ENCODE data around the gene TIE1.
A peak's percentile ranks its signal among the peaks of the same experiment; 100 is the strongest.

TIE1 gene

GRCh38 chr1:43273708-43274107, 27.1 kb upstream of the TIE1 start:
- H3K4me3 ChIP-seq (ENCODE audit: low read depth in 1 of 2, low read length in 2 of 2): no peak overlapping the region
- H3K27me3 ChIP-seq (ENCODE audit: control insufficient read depth in 1 of 2, insufficient read depth in 2 of 2, low read length in 2 of 2): no peaks in the 10 kb centered on the region
- H3K9ac ChIP-seq (ENCODE audit: low read depth in 1 of 2, low read length in 2 of 2): no peak overlapping the region
- no peak overlapping the region for H3K27ac ChIP-seq (ENCODE audit: low read depth, low read length)
- no peaks in the 10 kb centered on the region for H3K9me3 ChIP-seq (ENCODE audit: control insufficient read depth in 1 of 2, low read length in 2 of 2)
- H3K36me3 ChIP-seq (ENCODE audit: control insufficient read depth in 1 of 2, insufficient read depth in 2 of 2, low read length in 2 of 2): no peaks in the 10 kb centered on the region
- H3K4me1 ChIP-seq (ENCODE audit: control insufficient read depth in 1 of 2, insufficient read depth in 2 of 2, low read length in 2 of 2): peaks cover 41 to 46% of the 10 kb centered on the region in 2 donors

- no peak overlapping the region for H3K27ac ChIP-seq (ENCODE audit: low read depth, low read length)
- no peaks in the 10 kb centered on the region for H3K9me3 ChIP-seq (ENCODE audit: control insufficient read depth in 1 of 2, low read length in 2 of 2)
- H3K27me3 ChIP-seq (ENCODE audit: control insufficient read depth in 1 of 2, insufficient read depth in 2 of 2, low read length in 2 of 2): no peaks in the 10 kb centered on the region
- H3K4me3 ChIP-seq (ENCODE audit: low read depth in 1 of 2, low read length in 2 of 2): peak overlapping the region in 1 of 2 donors; percentile 15
- no peaks in the 10 kb centered on the region for H3K36me3 ChIP-seq (ENCODE audit: control insufficient read depth in 1 of 2, insufficient read depth in 2 of 2, low read length in 2 of 2)
- peaks cover 44 to 45% of the 10 kb centered on the region in 2 donors for H3K4me1 ChIP-seq (ENCODE audit: control insufficient read depth in 1 of 2, insufficient read depth in 2 of 2, low read length in 2 of 2)
- H3K9ac ChIP-seq (ENCODE audit: low read depth in 1 of 2, low read length in 2 of 2): no peak overlapping the region
Measured at GRCh38 chr1:43274125-43274803, 26.5 kb upstream of the TIE1 start.

DNA sequence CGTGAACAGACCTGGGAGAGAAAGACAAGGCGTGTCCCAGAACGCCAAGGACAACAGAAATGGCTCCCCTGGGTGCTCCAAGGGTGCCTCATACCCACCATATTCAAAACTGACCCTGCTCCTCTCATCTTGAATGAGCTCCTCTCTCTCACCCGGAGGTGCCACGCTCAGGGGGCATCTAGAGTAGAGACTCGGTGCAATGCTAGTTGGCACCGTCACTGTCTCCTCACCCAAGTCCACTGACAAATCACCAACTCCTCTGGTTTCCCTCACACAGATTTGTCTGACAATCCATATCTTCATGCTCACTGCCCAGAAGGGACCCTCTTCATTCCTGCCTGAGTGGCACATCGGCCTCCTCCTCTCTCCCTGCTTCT, 26.0 kb upstream of the TIE1 start:
- Histone ChIP-seq H3K9me3 (ENCODE audit: control insufficient read depth in 1 of 2, low read length in 2 of 2) (no peaks in the 10 kb centered on the region), H3K4me1 (ENCODE audit: control insufficient read depth in 1 of 2, insufficient read depth in 2 of 2, low read length in 2 of 2) (peaks cover 44 to 45% of the 10 kb centered on the region in 2 donors), H3K9ac (ENCODE audit: low read depth in 1 of 2, low read length in 2 of 2) (no peak overlapping the region), H3K27ac (ENCODE audit: low read depth, low read length) (no peak overlapping the region), H3K36me3 (ENCODE audit: control insufficient read depth in 1 of 2, insufficient read depth in 2 of 2, low read length in 2 of 2) (no peaks in the 10 kb centered on the region), H3K27me3 (ENCODE audit: control insufficient read depth in 1 of 2, insufficient read depth in 2 of 2, low read length in 2 of 2) (no peaks in the 10 kb centered on the region), H3K4me3 (ENCODE audit: low read depth in 1 of 2, low read length in 2 of 2) (peak overlapping the region in 1 of 2 donors; percentile 15)

- Histone ChIP-seq H3K27me3 (ENCODE audit: control insufficient read depth in 1 of 2, insufficient read depth in 2 of 2, low read length in 2 of 2) (no peaks in the 10 kb centered on the region), H3K27ac (ENCODE audit: low read depth, low read length) (no peak overlapping the region), H3K9ac (ENCODE audit: low read depth in 1 of 2, low read length in 2 of 2) (no peak overlapping the region)
Measured at GRCh38 chr1:43275826-43276620, 24.8 kb upstream of the TIE1 start.

DNA sequence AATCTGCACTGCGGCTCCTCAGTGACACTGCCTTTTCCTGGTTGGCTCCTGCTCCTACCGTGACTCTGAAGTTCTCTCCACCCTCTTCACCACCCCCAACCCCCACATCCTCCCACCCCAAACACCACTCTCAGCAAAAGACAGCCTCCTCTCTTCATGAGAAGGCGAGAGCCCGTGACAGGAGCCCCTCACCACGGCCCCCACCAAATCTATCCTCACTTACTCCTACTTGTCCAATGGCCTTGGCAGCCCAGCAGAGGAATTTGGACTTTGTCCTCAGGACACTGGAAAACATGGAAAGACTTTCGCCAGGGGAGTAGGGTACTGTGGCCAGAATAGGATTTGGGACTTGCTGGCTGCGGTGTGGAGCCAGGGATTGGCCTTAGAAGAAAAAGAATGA, 24.1 kb upstream of the TIE1 start:
- Histone ChIP-seq H3K9ac (ENCODE audit: low read depth in 1 of 2, low read length in 2 of 2) (no peak overlapping the region), H3K27ac (ENCODE audit: low read depth, low read length) (no peak overlapping the region), H3K27me3 (ENCODE audit: control insufficient read depth in 1 of 2, insufficient read depth in 2 of 2, low read length in 2 of 2) (no peaks in the 10 kb centered on the region), H3K4me3 (ENCODE audit: low read depth in 1 of 2, low read length in 2 of 2) (no peak overlapping the region), H3K9me3 (ENCODE audit: control insufficient read depth in 1 of 2, low read length in 2 of 2) (no peaks in the 10 kb centered on the region), H3K36me3 (ENCODE audit: control insufficient read depth in 1 of 2, insufficient read depth in 2 of 2, low read length in 2 of 2) (no peaks in the 10 kb centered on the region), H3K4me1 (ENCODE audit: control insufficient read depth in 1 of 2, insufficient read depth in 2 of 2, low read length in 2 of 2) (peaks cover 30 to 45% of the 10 kb centered on the region in 2 donors)

More at GRCh38 chr1:43275826-43276620, 24.8 kb upstream of the TIE1 start:
- Histone ChIP-seq H3K4me3 (ENCODE audit: low read depth in 1 of 2, low read length in 2 of 2) (no peak overlapping the region), H3K9me3 (ENCODE audit: control insufficient read depth in 1 of 2, low read length in 2 of 2) (no peaks in the 10 kb centered on the region), H3K36me3 (ENCODE audit: control insufficient read depth in 1 of 2, insufficient read depth in 2 of 2, low read length in 2 of 2) (no peaks in the 10 kb centered on the region), H3K4me1 (ENCODE audit: control insufficient read depth in 1 of 2, insufficient read depth in 2 of 2, low read length in 2 of 2) (peaks cover 36 to 45% of the 10 kb centered on the region in 2 donors)

- Histone ChIP-seq H3K27ac (ENCODE audit: low read depth, low read length) (no peak overlapping the region), H3K27me3 (ENCODE audit: control insufficient read depth in 1 of 2, insufficient read depth in 2 of 2, low read length in 2 of 2) (no peaks in the 10 kb centered on the region), H3K9ac (ENCODE audit: low read depth in 1 of 2, low read length in 2 of 2) (no peak overlapping the region), H3K4me1 (ENCODE audit: control insufficient read depth in 1 of 2, insufficient read depth in 2 of 2, low read length in 2 of 2) (peaks cover 27 to 45% of the 10 kb centered on the region in 2 donors), H3K36me3 (ENCODE audit: control insufficient read depth in 1 of 2, insufficient read depth in 2 of 2, low read length in 2 of 2) (peaks cover 0 to under 1% of the 10 kb centered on the region in 2 donors), H3K9me3 (ENCODE audit: control insufficient read depth in 1 of 2, low read length in 2 of 2) (no peaks in the 10 kb centered on the region), H3K4me3 (ENCODE audit: low read depth in 1 of 2, low read length in 2 of 2) (no peak overlapping the region)
Measured at GRCh38 chr1:43277116-43277876, 23.5 kb upstream of the TIE1 start.

- peaks cover 30 to 47% of the 10 kb centered on the region in 2 donors for H3K4me1 ChIP-seq (ENCODE audit: control insufficient read depth in 1 of 2, insufficient read depth in 2 of 2, low read length in 2 of 2)
- H3K9ac ChIP-seq (ENCODE audit: low read depth in 1 of 2, low read length in 2 of 2): no peak overlapping the region
- no peak overlapping the region for H3K4me3 ChIP-seq (ENCODE audit: low read depth in 1 of 2, low read length in 2 of 2)
- H3K27ac ChIP-seq (ENCODE audit: low read depth, low read length): no peak overlapping the region
- H3K9me3 ChIP-seq (ENCODE audit: control insufficient read depth in 1 of 2, low read length in 2 of 2): no peaks in the 10 kb centered on the region
- H3K36me3 ChIP-seq (ENCODE audit: control insufficient read depth in 1 of 2, insufficient read depth in 2 of 2, low read length in 2 of 2): peaks cover 0 to 7% of the 10 kb centered on the region in 2 donors
- no peaks in the 10 kb centered on the region for H3K27me3 ChIP-seq (ENCODE audit: control insufficient read depth in 1 of 2, insufficient read depth in 2 of 2, low read length in 2 of 2)
Measured at GRCh38 chr1:43279161-43279560, 21.6 kb upstream of the TIE1 start.

- peaks cover 24 to 42% of the 10 kb centered on the region in 2 donors for H3K4me1 ChIP-seq (ENCODE audit: control insufficient read depth in 1 of 2, insufficient read depth in 2 of 2, low read length in 2 of 2)
- H3K4me3 ChIP-seq (ENCODE audit: low read depth in 1 of 2, low read length in 2 of 2): no peak overlapping the region
Measured at GRCh38 chr1:43279666-43280065, 21.1 kb upstream of the TIE1 start.

DNA sequence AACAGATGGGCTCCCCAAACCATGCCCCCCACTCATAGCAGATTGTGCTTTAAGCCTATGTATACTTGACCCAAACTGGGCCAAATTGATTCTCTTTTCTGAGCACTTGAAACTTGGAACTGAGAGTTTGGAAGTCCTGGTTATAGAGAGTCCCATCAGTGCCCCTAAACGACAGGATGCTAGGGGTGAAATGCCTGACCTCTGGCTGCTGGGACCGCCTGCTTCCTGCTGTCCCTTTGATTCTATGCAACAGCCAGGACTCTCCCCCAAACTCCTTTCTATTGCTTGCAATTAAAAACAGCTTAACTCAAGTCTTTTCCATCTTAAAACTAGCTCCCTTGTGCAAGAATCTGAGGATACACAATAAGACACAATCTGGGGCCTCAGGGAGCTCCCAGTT, 20.1 kb upstream of the TIE1 start:
- H3K27ac ChIP-seq (ENCODE audit: low read depth, low read length): no peak overlapping the region
- H3K9me3 ChIP-seq (ENCODE audit: control insufficient read depth in 1 of 2, low read length in 2 of 2): no peaks in the 10 kb centered on the region
- no peaks in the 10 kb centered on the region for H3K27me3 ChIP-seq (ENCODE audit: control insufficient read depth in 1 of 2, insufficient read depth in 2 of 2, low read length in 2 of 2)
- no peak overlapping the region for H3K4me3 ChIP-seq (ENCODE audit: low read depth in 1 of 2, low read length in 2 of 2)
- H3K36me3 ChIP-seq (ENCODE audit: control insufficient read depth in 1 of 2, insufficient read depth in 2 of 2, low read length in 2 of 2): peaks cover 0 to 7% of the 10 kb centered on the region in 2 donors
- peaks cover 21 to 40% of the 10 kb centered on the region in 2 donors for H3K4me1 ChIP-seq (ENCODE audit: control insufficient read depth in 1 of 2, insufficient read depth in 2 of 2, low read length in 2 of 2)
- no peak overlapping the region for H3K9ac ChIP-seq (ENCODE audit: low read depth in 1 of 2, low read length in 2 of 2)

More at GRCh38 chr1:43279666-43280065, 21.1 kb upstream of the TIE1 start:
- Histone ChIP-seq H3K9ac (ENCODE audit: low read depth in 1 of 2, low read length in 2 of 2) (no peak overlapping the region), H3K36me3 (ENCODE audit: control insufficient read depth in 1 of 2, insufficient read depth in 2 of 2, low read length in 2 of 2) (peaks cover 0 to 7% of the 10 kb centered on the region in 2 donors), H3K27me3 (ENCODE audit: control insufficient read depth in 1 of 2, insufficient read depth in 2 of 2, low read length in 2 of 2) (no peaks in the 10 kb centered on the region), H3K27ac (ENCODE audit: low read depth, low read length) (no peak overlapping the region), H3K9me3 (ENCODE audit: control insufficient read depth in 1 of 2, low read length in 2 of 2) (no peaks in the 10 kb centered on the region)

Data from duodenal mucosa (tissue), 2 donors.